Measurements from ENCODE around the gene ALG14.

DNA sequence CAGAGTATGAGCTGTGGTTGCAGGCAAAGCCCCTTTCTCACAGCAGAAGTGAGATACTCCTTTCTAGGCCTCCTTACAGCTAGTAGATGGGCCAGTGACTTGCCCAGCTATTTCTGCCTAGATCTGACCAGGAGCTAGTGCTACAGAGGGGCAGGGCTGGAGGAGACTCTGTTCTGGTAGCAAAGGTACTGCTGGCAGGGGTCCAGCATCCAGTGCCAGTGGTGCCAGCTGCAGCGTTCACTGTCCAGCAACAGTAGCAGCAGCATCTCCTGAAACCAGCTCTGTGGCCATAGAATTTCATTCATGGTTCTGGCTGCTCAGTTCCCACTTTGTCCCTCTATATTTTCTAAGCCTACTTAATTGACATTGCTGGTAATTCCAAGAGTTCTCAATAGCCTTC is 83.4 kb downstream of the ALG14 start:
- TF ChIP-seq, protein P1, sequence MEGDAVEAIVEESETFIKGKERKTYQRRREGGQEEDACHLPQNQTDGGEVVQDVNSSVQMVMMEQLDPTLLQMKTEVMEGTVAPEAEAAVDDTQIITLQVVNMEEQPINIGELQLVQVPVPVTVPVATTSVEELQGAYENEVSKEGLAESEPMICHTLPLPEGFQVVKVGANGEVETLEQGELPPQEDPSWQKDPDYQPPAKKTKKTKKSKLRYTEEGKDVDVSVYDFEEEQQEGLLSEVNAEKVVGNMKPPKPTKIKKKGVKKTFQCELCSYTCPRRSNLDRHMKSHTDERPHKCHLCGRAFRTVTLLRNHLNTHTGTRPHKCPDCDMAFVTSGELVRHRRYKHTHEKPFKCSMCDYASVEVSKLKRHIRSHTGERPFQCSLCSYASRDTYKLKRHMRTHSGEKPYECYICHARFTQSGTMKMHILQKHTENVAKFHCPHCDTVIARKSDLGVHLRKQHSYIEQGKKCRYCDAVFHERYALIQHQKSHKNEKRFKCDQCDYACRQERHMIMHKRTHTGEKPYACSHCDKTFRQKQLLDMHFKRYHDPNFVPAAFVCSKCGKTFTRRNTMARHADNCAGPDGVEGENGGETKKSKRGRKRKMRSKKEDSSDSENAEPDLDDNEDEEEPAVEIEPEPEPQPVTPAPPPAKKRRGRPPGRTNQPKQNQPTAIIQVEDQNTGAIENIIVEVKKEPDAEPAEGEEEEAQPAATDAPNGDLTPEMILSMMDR (IDR thresholded peaks at IDR 0.05) = no peak
- no peak for TF ChIP-seq POLR2AphosphoS5 (IDR thresholded peaks at IDR 0.05; ENCODE audit: low read depth, low read length)
- no peak for TF ChIP-seq EP300 (IDR thresholded peaks at IDR 0.05; ENCODE audit: borderline replicate concordance in 1 of 2, low read depth in 1 of 2, low read length in 1 of 2)
- TF ChIP-seq, protein P2, sequence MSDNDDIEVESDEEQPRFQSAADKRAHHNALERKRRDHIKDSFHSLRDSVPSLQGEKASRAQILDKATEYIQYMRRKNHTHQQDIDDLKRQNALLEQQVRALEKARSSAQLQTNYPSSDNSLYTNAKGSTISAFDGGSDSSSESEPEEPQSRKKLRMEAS (IDR thresholded peaks at IDR 0.05; ENCODE audit: low read depth) = no peak
- TF ChIP-seq RXRA (IDR thresholded peaks at IDR 0.05; ENCODE audit: borderline replicate concordance, low read depth) = no peak
- no peak for TF ChIP-seq RFX5 (IDR thresholded peaks at IDR 0.05; ENCODE audit: low read length)
- TF ChIP-seq TAF1 (IDR thresholded peaks at IDR 0.05; ENCODE audit: borderline replicate concordance, low read depth, low read length) = no peak
- TF ChIP-seq, protein P3, sequence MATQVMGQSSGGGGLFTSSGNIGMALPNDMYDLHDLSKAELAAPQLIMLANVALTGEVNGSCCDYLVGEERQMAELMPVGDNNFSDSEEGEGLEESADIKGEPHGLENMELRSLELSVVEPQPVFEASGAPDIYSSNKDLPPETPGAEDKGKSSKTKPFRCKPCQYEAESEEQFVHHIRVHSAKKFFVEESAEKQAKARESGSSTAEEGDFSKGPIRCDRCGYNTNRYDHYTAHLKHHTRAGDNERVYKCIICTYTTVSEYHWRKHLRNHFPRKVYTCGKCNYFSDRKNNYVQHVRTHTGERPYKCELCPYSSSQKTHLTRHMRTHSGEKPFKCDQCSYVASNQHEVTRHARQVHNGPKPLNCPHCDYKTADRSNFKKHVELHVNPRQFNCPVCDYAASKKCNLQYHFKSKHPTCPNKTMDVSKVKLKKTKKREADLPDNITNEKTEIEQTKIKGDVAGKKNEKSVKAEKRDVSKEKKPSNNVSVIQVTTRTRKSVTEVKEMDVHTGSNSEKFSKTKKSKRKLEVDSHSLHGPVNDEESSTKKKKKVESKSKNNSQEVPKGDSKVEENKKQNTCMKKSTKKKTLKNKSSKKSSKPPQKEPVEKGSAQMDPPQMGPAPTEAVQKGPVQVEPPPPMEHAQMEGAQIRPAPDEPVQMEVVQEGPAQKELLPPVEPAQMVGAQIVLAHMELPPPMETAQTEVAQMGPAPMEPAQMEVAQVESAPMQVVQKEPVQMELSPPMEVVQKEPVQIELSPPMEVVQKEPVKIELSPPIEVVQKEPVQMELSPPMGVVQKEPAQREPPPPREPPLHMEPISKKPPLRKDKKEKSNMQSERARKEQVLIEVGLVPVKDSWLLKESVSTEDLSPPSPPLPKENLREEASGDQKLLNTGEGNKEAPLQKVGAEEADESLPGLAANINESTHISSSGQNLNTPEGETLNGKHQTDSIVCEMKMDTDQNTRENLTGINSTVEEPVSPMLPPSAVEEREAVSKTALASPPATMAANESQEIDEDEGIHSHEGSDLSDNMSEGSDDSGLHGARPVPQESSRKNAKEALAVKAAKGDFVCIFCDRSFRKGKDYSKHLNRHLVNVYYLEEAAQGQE (IDR thresholded peaks at IDR 0.05; ENCODE audit: low read depth, low read length) = 0 out of 2 replicates have a peak, but pooled peaks have one; percentile 14
- no peak for TF ChIP-seq GABPA (IDR thresholded peaks at IDR 0.05; ENCODE audit: low read depth)
- TF ChIP-seq, protein P4, sequence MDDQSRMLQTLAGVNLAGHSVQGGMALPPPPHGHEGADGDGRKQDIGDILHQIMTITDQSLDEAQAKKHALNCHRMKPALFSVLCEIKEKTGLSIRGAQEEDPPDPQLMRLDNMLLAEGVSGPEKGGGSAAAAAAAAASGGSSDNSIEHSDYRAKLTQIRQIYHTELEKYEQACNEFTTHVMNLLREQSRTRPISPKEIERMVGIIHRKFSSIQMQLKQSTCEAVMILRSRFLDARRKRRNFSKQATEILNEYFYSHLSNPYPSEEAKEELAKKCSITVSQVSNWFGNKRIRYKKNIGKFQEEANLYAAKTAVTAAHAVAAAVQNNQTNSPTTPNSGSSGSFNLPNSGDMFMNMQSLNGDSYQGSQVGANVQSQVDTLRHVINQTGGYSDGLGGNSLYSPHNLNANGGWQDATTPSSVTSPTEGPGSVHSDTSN (IDR thresholded peaks at IDR 0.05) = no peak
- TF ChIP-seq YY1 (IDR thresholded peaks at IDR 0.05; ENCODE audit: low read depth) = no peak
- TF ChIP-seq MEF2A (IDR thresholded peaks at IDR 0.05; ENCODE audit: borderline replicate concordance, low read depth) = no peak
- no peak for TF ChIP-seq JUND (IDR thresholded peaks at IDR 0.05)

Data from SK-N-SH (cell line).